ENCODE results near the gene PALD1.
A peak's percentile ranks its signal among the peaks of the same experiment; 100 is the strongest.

Gene PALD1

DNA sequence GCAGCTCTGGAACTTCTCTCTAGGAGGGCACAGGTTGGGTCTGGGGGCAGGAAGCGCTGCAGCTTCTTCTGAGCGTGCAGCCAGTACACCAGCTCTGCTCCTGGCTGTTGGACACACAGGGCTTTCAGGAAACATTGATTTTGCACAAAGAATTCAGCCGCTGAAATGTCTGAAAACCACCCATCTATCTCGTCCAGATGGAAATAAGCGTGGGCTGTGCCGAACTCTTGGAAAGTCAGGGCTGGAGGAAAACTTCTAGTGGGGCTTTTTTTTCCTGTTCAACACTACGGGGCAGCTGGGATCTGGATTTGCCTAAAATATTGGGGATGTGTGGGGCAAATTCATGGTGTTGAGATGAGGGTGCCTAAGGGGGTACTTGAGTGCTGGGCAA lies 31.2 kb downstream of the PALD1 start:
- peaks cover 15% of the 10 kb centered on the region for H3K27me3 Mint-ChIP-seq
- no peaks in the 10 kb centered on the region for H3K4me1 Mint-ChIP-seq
- DNase-seq (ENCODE audit: low spot score in 2 of 2) (no peak), ATAC-seq (replicated peaks; ENCODE audit: extremely low read depth, poor library complexity, severe bottlenecking) (no peak)
- H3K36me3 Mint-ChIP-seq (ENCODE audit: insufficient read depth): peaks cover 4% of the 10 kb centered on the region
- no peak overlapping the region for H3K4me3 Mint-ChIP-seq
- H3K9me3 Mint-ChIP-seq: no peaks in the 10 kb centered on the region
- H3K27ac Mint-ChIP-seq (ENCODE audit: low read depth): no peak overlapping the region

DNA sequence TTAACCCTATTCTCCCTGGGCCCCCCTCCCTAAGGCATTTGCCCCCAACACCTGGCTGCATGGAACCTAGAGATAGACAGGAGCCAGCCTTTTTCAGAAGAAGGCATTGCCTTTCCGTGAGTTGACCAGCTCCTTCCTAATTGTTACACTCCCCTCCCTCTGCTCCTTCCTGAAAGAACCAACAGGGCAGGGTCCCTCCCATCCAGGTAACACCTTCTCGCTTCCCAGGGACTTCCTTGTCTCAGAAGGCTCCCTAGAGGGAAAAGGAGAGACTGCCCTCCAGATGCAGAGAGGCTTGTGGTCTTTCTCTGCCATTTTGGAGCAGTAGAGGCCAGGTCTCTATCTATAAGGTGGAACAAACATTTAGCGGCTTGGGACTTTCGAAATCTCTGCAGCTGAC lies 31.9 kb downstream of the PALD1 start:
- no peaks in the 10 kb centered on the region for H3K4me1 Mint-ChIP-seq
- H3K36me3 Mint-ChIP-seq (ENCODE audit: insufficient read depth): peaks cover 4% of the 10 kb centered on the region
- ATAC-seq (replicated peaks; ENCODE audit: extremely low read depth, poor library complexity, severe bottlenecking): no peak
- H3K27me3 Mint-ChIP-seq: peaks cover 17% of the 10 kb centered on the region
- DNase-seq (ENCODE audit: low spot score in 2 of 2): no peak
- H3K27ac Mint-ChIP-seq (ENCODE audit: low read depth): no peak overlapping the region
- no peak overlapping the region for H3K4me3 Mint-ChIP-seq
- H3K9me3 Mint-ChIP-seq: no peaks in the 10 kb centered on the region

DNA sequence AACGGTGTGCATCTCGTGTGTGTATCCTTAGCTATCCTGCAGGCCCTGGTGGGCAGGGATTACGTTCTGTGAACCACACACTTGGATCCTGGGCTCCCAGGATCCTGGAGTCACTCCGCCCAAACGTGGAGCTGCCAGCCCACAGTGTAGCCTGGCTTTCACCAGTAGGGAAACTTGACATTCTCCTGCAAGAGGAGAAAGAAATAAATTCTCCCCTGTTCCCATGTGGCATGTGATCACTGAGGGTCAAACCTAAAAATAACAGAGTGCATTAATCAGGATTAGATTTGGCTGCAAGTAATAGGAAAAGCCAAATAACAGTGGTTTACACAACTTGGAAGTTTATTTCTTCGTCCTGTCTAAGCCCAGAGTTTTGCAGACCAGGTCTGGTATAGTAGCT lies 32.3 kb downstream of the PALD1 start:
- Mint-ChIP-seq H3K27me3 (peaks cover 17% of the 10 kb centered on the region), H3K9me3 (no peaks in the 10 kb centered on the region), H3K4me1 (no peaks in the 10 kb centered on the region), H3K27ac (ENCODE audit: low read depth) (no peak overlapping the region), H3K4me3 (no peak overlapping the region), H3K36me3 (ENCODE audit: insufficient read depth) (peaks cover 4% of the 10 kb centered on the region)
- no peak for ATAC-seq (replicated peaks; ENCODE audit: extremely low read depth, poor library complexity, severe bottlenecking)
- no peak for DNase-seq (ENCODE audit: low spot score in 2 of 2)

DNA sequence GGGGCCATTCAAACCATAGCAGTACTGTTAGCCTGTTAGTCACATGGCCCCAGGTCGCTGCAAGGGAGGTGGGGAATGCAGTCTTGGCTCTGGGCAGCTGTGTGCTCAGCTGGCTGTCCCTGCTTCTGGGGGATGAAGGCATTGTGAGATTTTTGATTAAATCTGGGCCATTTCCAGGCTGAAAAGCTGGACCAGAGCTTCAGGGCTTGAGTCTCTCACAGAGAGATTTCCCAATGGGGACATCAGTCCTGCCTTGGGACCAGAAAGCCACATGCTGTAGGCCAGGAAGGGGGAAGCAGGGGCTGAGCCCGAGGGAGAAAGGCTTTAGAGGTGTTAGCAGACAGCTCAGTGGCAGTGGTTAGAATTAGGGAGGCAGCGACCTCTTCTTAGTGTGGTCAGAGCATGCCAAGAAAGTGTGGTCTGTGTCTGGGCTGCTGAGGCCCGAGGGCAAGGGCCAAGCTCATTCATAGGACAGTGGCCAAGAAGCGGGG lies 33.6 kb downstream of the PALD1 start:
- H3K4me3 Mint-ChIP-seq: no peak overlapping the region
- DNase-seq (ENCODE audit: low spot score in 2 of 2): no peak
- H3K9me3 Mint-ChIP-seq: no peaks in the 10 kb centered on the region
- peaks cover 17% of the 10 kb centered on the region for H3K27me3 Mint-ChIP-seq
- peaks cover 4% of the 10 kb centered on the region for H3K36me3 Mint-ChIP-seq (ENCODE audit: insufficient read depth)
- no peak for ATAC-seq (replicated peaks; ENCODE audit: extremely low read depth, poor library complexity, severe bottlenecking)
- H3K27ac Mint-ChIP-seq (ENCODE audit: low read depth): no peak overlapping the region
- no peaks in the 10 kb centered on the region for H3K4me1 Mint-ChIP-seq

DNA sequence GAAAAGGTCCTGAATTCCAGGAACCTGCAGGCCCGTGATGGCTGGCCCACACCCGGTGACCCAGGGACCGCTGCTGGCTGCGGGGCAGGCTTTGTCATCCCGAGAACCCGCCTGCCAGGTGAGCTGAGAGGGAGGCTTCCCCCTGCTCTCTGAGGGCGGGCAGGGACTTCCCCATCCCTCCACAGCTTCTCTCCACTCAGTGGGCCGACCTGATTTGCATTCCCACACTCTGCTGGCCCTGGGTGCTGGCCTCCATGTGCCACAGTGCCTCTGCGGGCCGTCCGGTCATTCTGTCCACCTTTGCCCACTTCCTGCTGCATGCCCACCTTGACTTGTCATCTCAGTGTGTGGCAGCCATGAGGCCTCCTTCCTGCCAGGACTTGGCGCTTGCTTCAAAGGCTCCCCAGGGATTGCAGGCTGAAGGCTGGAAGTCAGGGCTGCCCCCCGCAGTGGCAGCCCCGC lies 35.3 kb downstream of the PALD1 start:
- no peaks in the 10 kb centered on the region for H3K4me1 Mint-ChIP-seq
- H3K4me3 Mint-ChIP-seq: no peak overlapping the region
- H3K9me3 Mint-ChIP-seq: no peaks in the 10 kb centered on the region
- peaks cover 17% of the 10 kb centered on the region for H3K27me3 Mint-ChIP-seq
- ATAC-seq (replicated peaks; ENCODE audit: extremely low read depth, poor library complexity, severe bottlenecking): no peak
- no peaks in the 10 kb centered on the region for H3K36me3 Mint-ChIP-seq (ENCODE audit: insufficient read depth)
- H3K27ac Mint-ChIP-seq (ENCODE audit: low read depth): no peak overlapping the region
- DNase-seq (ENCODE audit: low spot score in 2 of 2): no peak

DNA sequence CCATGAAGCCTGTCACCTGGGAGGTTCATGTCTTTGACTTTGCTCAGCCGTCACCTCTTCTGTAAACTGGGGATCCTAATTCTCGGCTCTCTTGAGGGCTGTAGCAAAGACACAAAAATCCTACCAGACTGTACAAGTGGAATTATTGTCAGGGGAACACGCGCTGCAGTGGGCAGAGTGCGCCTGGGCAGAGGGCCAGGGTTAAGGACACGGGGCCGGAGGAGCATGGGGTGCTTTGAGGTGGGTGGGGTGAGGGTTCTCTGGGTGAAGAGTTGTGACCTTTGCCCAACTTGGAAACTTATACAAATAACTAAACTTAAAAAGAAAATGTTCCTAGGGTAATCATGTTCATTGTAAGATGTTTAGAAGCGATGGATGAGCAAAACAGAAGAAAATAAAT lies 36.0 kb downstream of the PALD1 start:
- ATAC-seq (replicated peaks; ENCODE audit: extremely low read depth, poor library complexity, severe bottlenecking): no peak
- Mint-ChIP-seq H3K27ac (ENCODE audit: low read depth) (no peak overlapping the region), H3K36me3 (ENCODE audit: insufficient read depth) (no peaks in the 10 kb centered on the region), H3K4me1 (no peaks in the 10 kb centered on the region), H3K27me3 (peaks cover 17% of the 10 kb centered on the region), H3K9me3 (no peaks in the 10 kb centered on the region), H3K4me3 (no peak overlapping the region)
- no peak for DNase-seq (ENCODE audit: low spot score in 2 of 2)

DNA sequence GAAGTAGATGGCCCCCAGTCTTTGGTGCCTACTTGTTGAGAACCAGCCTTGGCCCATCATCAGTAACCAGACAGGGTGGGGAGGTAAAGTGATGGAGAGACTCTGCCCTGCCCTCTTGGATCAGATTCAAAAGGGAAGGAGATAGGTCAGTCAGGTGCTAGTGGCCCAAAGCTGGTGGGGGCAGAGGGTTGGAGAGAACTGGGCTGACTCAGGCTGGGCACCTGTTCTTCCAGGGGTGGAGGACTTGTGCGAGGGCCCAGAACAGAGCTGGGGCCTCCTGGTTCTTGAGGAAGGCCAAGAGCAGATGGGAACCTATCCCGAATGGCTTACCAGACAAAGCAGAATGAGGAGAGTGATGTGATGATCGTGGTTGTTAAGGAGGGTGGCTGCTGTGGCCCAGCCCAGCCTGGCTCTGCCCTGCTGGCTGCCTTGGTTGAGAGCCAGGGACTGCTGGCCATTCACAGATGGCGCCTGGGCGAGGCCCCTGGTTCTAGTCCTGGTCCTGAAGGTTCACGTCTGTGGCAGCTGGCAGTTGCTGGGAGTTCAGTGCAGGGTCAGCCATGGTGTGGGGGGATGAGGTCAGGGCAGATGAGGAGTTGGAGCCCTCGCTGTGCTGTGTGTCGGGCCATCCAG lies 36.6 kb downstream of the PALD1 start:
- ATAC-seq (replicated peaks; ENCODE audit: extremely low read depth, poor library complexity, severe bottlenecking) (no peak), DNase-seq (ENCODE audit: low spot score in 2 of 2) (no peak)
- no peak overlapping the region for H3K27ac Mint-ChIP-seq (ENCODE audit: low read depth)
- H3K9me3 Mint-ChIP-seq: no peaks in the 10 kb centered on the region
- no peaks in the 10 kb centered on the region for H3K36me3 Mint-ChIP-seq (ENCODE audit: insufficient read depth)
- peaks cover 17% of the 10 kb centered on the region for H3K27me3 Mint-ChIP-seq
- H3K4me1 Mint-ChIP-seq: no peaks in the 10 kb centered on the region
- H3K4me3 Mint-ChIP-seq: no peak overlapping the region

DNA sequence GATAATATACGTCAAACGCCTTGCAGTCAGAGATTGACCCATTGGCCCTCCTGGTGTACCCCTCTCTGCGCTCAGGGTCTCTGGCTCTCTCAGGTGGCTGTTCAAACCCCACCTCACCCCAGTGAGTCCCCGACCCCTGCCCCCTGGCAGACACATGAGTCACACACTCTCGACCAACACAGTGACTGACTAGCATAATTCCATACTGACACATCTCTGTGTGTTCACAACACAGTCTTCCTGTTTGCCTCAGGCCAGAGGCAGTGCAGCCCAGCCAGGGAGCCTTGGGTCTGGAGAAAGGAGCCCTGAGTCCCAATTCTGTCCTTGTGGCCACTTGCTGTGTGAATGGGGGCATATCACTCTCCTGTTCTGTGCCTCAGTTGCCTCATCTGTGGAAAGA lies 40.1 kb downstream of the PALD1 start:
- DNase-seq (ENCODE audit: low spot score in 2 of 2): no peak
- Mint-ChIP-seq H3K9me3 (no peaks in the 10 kb centered on the region), H3K36me3 (ENCODE audit: insufficient read depth) (no peaks in the 10 kb centered on the region), H3K27me3 (peaks cover 11% of the 10 kb centered on the region), H3K4me1 (no peaks in the 10 kb centered on the region), H3K27ac (ENCODE audit: low read depth) (no peak overlapping the region), H3K4me3 (no peak overlapping the region)
- no peak for ATAC-seq (replicated peaks; ENCODE audit: extremely low read depth, poor library complexity, severe bottlenecking)

DNA sequence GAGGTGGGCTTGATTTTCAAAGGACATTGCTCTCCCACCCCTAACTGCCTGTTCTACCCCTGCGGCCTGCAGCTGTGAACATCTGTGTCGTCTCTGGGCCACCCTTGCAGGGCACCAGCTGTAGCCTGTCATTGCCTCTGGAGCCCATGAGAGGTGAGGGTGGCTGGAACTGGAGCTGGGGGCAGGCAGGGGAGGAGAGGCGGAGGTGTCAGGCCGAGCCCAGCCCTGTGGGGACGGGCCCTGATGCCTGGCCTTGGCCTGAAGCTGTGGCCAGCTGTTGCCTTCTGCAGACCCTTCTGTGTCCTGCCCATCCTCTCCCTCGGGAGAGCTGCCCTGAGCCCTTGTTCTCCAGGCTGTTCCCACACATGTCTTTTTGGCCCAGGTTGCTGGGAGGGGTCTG lies 44.5 kb downstream of the PALD1 start:
- no peak overlapping the region for H3K27ac Mint-ChIP-seq (ENCODE audit: low read depth)
- peaks cover 2% of the 10 kb centered on the region for H3K36me3 Mint-ChIP-seq (ENCODE audit: insufficient read depth)
- no peaks in the 10 kb centered on the region for H3K4me1 Mint-ChIP-seq
- no peak overlapping the region for H3K4me3 Mint-ChIP-seq
- H3K27me3 Mint-ChIP-seq: no peaks in the 10 kb centered on the region
- DNase-seq (ENCODE audit: low spot score in 2 of 2) (no peak), ATAC-seq (replicated peaks; ENCODE audit: extremely low read depth, poor library complexity, severe bottlenecking) (no peak)
- no peaks in the 10 kb centered on the region for H3K9me3 Mint-ChIP-seq

DNA sequence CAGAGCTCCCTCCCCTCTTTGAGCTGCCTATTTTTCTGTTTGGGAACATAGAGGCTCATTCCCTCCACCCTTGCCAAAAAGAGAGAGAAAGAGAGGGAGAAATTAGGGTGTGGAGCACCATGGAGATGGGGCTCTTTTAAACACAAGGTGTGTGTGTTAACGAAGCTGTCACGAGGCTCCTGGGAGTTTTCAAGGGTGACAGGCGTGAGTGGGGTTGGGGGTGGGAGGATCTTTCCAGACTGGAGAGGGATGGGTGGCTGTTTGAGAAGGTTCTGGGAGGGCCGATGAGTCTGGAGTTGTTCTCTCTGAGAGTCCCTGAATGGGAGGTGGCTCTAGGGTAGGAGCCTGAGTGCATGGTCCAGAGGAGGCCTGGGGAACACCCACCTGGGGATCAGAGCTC lies 45.0 kb downstream of the PALD1 start:
- Mint-ChIP-seq H3K27ac (ENCODE audit: low read depth) (no peak overlapping the region), H3K36me3 (ENCODE audit: insufficient read depth) (peaks cover 2% of the 10 kb centered on the region), H3K9me3 (no peaks in the 10 kb centered on the region), H3K27me3 (no peaks in the 10 kb centered on the region), H3K4me1 (no peaks in the 10 kb centered on the region), H3K4me3 (no peak overlapping the region)
- ATAC-seq (replicated peaks; ENCODE audit: extremely low read depth, poor library complexity, severe bottlenecking) (no peak), DNase-seq (ENCODE audit: low spot score in 2 of 2) (no peak)

DNA sequence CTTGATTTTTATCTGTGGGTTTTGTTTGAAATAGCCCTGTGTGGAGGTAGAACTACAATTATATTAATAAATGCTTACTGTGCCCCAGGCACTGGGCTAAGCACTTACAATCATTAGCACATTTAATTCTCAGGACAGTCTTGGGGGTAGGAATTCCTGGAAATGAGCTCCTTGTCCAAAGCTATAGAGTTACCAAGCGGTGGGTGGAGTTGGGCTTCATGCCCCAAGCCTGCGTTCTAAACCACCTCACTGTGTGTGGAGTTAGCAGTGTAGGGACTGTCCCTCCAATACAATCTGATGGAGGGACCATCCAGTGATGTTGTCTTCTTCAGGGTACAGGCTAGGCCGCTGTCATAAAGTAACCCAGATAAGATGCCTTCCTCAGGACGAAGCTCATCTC lies 49.7 kb downstream of the PALD1 start:
- Mint-ChIP-seq H3K9me3 (no peaks in the 10 kb centered on the region), H3K36me3 (ENCODE audit: insufficient read depth) (peaks cover 2% of the 10 kb centered on the region), H3K27me3 (no peaks in the 10 kb centered on the region), H3K4me3 (no peak overlapping the region), H3K4me1 (no peaks in the 10 kb centered on the region), H3K27ac (ENCODE audit: low read depth) (no peak overlapping the region)
- no peak for ATAC-seq (replicated peaks; ENCODE audit: extremely low read depth, poor library complexity, severe bottlenecking)
- no peak for DNase-seq (ENCODE audit: low spot score in 2 of 2)

DNA sequence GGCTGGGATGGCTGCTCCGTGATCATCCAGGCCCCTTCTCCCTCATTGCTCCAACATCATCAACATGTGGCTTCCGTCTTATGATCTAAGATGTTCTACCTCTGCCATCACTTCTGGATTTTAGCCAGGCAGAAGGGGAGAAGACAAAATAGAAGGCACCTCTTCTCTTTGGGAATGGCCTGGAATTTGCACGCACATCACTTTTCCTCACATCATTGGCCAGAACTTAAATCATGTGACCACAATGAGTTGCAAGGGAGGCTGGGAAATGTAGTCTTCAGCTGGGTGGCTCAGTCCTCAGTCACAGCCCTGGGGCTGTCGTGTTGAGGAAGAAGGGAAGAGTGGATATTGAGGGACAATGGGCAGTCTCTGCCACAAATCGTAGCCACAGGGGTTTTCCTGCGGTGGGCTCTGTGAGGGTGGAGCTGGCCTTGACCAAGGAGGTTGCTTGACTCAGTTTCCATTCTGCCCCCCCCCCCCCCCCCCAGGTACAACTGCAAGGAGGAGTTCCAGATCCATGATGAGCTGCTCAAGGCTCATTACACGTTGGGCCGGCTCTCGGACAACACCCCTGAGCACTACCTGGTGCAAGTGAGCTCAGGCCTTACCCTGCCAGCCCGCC lies 50.3 kb downstream of the PALD1 start:
- no peak overlapping the region for H3K4me3 Mint-ChIP-seq
- ATAC-seq (replicated peaks; ENCODE audit: extremely low read depth, poor library complexity, severe bottlenecking): no peak
- H3K4me1 Mint-ChIP-seq: no peaks in the 10 kb centered on the region
- no peaks in the 10 kb centered on the region for H3K9me3 Mint-ChIP-seq
- peaks cover 2% of the 10 kb centered on the region for H3K36me3 Mint-ChIP-seq (ENCODE audit: insufficient read depth)
- DNase-seq (ENCODE audit: low spot score in 2 of 2): no peak
- no peak overlapping the region for H3K27ac Mint-ChIP-seq (ENCODE audit: low read depth)
- no peaks in the 10 kb centered on the region for H3K27me3 Mint-ChIP-seq

DNA sequence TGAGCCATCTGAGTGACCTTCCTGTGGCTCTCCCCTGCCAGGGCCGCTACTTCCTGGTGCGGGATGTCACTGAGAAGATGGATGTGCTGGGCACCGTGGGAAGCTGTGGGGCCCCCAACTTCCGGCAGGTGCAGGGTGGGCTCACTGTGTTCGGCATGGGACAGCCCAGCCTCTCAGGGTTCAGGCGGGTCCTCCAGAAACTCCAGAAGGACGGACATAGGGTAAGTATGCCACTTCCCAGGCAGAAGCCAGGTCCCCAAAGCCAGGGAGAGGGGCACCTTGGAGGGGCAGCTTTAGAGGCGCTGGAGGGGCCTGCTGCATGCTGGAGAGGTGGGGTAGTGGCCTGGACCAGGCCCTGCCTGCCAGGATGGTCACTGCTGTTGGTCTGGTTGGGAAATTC lies 51.3 kb downstream of the PALD1 start:
- DNase-seq (ENCODE audit: low spot score in 2 of 2) (no peak), ATAC-seq (replicated peaks; ENCODE audit: extremely low read depth, poor library complexity, severe bottlenecking) (no peak)
- H3K27ac Mint-ChIP-seq (ENCODE audit: low read depth): peak overlapping the region; percentile 26
- H3K9me3 Mint-ChIP-seq: no peaks in the 10 kb centered on the region
- H3K27me3 Mint-ChIP-seq: no peaks in the 10 kb centered on the region
- H3K4me1 Mint-ChIP-seq: no peaks in the 10 kb centered on the region
- peaks cover 2% of the 10 kb centered on the region for H3K36me3 Mint-ChIP-seq (ENCODE audit: insufficient read depth)
- no peak overlapping the region for H3K4me3 Mint-ChIP-seq

Measured in central memory CD8-positive, alpha-beta T cell (primary cell).